ENCODE measurements around the gene NPVF.

The NPVF gene

DNA sequence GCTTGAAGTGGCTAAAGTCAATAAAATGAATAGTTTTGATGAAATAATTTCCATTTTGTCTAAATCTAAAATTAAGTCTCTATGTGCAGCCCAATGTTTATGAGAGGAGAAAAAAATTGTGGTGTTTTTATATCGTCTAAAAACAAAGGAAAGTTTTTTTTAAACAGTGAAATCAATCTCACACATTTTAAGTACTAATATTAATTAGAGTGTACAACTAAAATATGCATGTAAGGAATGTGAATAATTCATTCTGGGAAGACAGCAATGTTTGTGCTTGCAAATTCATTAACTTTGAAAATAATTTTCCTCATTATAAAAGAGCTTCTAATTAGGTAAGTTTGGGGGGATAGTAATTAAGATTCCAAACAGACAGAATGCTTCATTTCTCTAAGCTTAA, at the start of gene NPVF:
Gene NPVF (minus strand): TSS at position 101 of the 400 bp plus-strand sequence. CDS start 47 bp downstream, at position 54.
- H3K4me3 Mint-ChIP-seq = no peak within 1 kb of the TSS
- no peak for DNase-seq
- H3K27ac Mint-ChIP-seq = no peak within 1 kb of the TSS
- peaks cover 26 to 43% of the 10 kb centered on the region in 2 donors for H3K27me3 Mint-ChIP-seq
- H3K36me3 Mint-ChIP-seq = no peaks in the 10 kb centered on the region
- peaks cover 0 to 2% of the 10 kb centered on the region in 2 donors for H3K9me3 Mint-ChIP-seq
- no peak for ATAC-seq (replicated peaks)
- no peaks in the 10 kb centered on the region for H3K4me1 Mint-ChIP-seq

- H3K4me1 Mint-ChIP-seq = no peaks in the 10 kb centered on the region
- ATAC-seq (replicated peaks) (no peak), DNase-seq (no peak)
- H3K4me3 Mint-ChIP-seq = no peak overlapping the region
- H3K27me3 Mint-ChIP-seq = peaks cover 5 to 27% of the 10 kb centered on the region in 2 donors
- no peaks in the 10 kb centered on the region for H3K9me3 Mint-ChIP-seq
- H3K36me3 Mint-ChIP-seq = no peaks in the 10 kb centered on the region
- no peak overlapping the region for H3K27ac Mint-ChIP-seq
Measured at GRCh38 chr7:25272265-25272664, 44.0 kb upstream of the NPVF start.

DNA sequence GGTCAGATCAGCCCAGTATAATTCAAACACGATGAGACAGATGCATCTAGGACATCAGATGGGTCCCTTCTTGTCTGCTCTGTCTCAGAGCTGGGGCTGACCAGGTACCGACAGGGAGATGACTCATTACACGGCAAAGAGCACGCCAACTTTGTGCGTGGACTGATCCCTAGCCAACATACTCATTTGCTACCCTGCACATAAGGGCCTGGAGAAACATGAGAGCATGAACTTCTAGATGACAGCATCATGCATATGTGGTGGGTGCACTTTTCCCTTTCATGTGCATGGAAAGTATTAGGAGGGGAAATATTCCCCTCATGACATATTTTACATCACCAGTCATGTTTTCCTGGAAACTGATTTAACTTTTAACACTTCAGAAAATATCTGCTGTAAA, 35.1 kb upstream of the NPVF start:
- Mint-ChIP-seq H3K4me3 (no peak overlapping the region), H3K9me3 (no peaks in the 10 kb centered on the region), H3K27ac (no peak overlapping the region), H3K27me3 (peaks cover 33 to 38% of the 10 kb centered on the region in 2 donors), H3K4me1 (peaks cover 2 to 12% of the 10 kb centered on the region in 2 donors), H3K36me3 (no peaks in the 10 kb centered on the region)
- ATAC-seq (replicated peaks) (no peak), DNase-seq (no peak)

GRCh38 chr7:25262586-25262985, 34.3 kb upstream of the NPVF start:
- DNase-seq (no peak), ATAC-seq (replicated peaks) (no peak)
- Mint-ChIP-seq H3K4me3 (no peak overlapping the region), H3K27me3 (peaks cover 35 to 39% of the 10 kb centered on the region in 2 donors), H3K27ac (no peak overlapping the region), H3K9me3 (no peaks in the 10 kb centered on the region), H3K4me1 (peaks cover 2 to 12% of the 10 kb centered on the region in 2 donors), H3K36me3 (no peaks in the 10 kb centered on the region)

GRCh38 chr7:25261545-25262140, 33.4 kb upstream of the NPVF start:
- ATAC-seq (replicated peaks) (no peak), DNase-seq (no peak)
- peaks cover 2 to 12% of the 10 kb centered on the region in 2 donors for H3K4me1 Mint-ChIP-seq
- H3K36me3 Mint-ChIP-seq = no peaks in the 10 kb centered on the region
- peaks cover 44% of the 10 kb centered on the region in 2 donors for H3K27me3 Mint-ChIP-seq
- no peaks in the 10 kb centered on the region for H3K9me3 Mint-ChIP-seq
- H3K27ac Mint-ChIP-seq = no peak overlapping the region
- no peak overlapping the region for H3K4me3 Mint-ChIP-seq

DNA sequence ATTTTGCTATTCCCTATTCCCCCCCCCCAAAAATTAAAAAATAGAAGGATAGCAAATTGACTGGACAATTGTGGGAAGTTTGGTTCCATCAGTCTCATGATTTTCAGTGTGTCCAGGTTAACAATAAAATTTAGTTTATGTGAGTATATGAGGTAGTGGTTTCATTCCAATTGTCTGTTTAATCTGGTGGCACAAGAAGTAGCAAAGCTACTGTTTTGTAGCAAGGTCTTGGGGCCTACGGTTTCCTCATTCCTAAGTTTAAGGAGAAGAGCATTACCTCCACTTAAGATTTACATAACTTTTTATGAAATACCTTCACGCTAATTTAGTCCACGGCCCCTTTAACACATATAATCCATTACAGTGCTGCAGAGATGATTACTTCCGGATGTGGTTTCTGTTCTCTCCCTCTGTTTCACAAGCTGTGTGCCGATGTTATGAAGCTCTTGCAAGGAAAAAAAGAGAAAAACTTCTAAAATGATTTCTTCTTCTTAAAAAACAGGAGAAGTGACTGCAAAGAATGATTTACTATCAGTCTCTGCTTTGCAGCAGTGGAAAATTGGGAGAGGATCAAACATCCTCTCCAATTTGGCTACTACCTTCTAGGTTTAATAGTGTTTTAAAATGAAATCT, 32.7 kb upstream of the NPVF start:
- Mint-ChIP-seq H3K9me3 (no peaks in the 10 kb centered on the region), H3K27ac (no peak overlapping the region), H3K27me3 (peaks cover 47 to 48% of the 10 kb centered on the region in 2 donors), H3K36me3 (no peaks in the 10 kb centered on the region), H3K4me1 (peaks cover 2 to 12% of the 10 kb centered on the region in 2 donors), H3K4me3 (no peak overlapping the region)
- no peak for DNase-seq
- peak in 1 of 2 donors; percentile 52 for ATAC-seq (replicated peaks)

GRCh38 chr7:25259487-25260243, 31.4 kb upstream of the NPVF start:
- peaks cover 2 to 12% of the 10 kb centered on the region in 2 donors for H3K4me1 Mint-ChIP-seq
- H3K9me3 Mint-ChIP-seq = no peaks in the 10 kb centered on the region
- H3K4me3 Mint-ChIP-seq = no peak overlapping the region
- no peak overlapping the region for H3K27ac Mint-ChIP-seq
- no peaks in the 10 kb centered on the region for H3K36me3 Mint-ChIP-seq
- DNase-seq (peak; percentile 42), ATAC-seq (replicated peaks) (peak; percentile 75 to 81)
- peaks cover 46 to 50% of the 10 kb centered on the region in 2 donors for H3K27me3 Mint-ChIP-seq

DNA sequence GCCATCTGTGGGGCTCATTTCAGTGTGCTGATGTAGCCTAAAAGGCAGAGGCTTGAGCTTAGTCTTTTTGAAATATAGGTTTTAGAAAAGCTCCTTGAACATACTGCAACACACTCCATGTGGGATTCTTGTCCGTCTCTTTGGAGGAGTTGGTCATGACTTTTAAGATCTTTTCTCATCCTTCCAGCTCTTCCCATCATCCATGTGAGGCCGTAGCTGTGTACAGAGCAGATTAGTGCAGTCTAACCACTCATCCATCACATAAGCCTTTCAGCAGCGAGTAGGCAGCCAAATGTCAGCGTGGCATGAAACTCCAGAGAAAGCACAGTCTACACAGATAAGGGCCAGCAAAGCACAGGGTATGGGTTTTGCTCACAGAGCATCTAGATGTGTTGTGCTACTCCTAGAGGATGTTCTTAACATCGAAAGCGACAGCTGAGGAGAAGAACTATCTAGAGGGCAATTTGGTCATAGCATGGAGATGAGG, 28.1 kb upstream of the NPVF start:
- no peak overlapping the region for H3K27ac Mint-ChIP-seq
- no peak for ATAC-seq (replicated peaks)
- no peaks in the 10 kb centered on the region for H3K9me3 Mint-ChIP-seq
- H3K36me3 Mint-ChIP-seq = no peaks in the 10 kb centered on the region
- H3K27me3 Mint-ChIP-seq = peaks cover 33 to 39% of the 10 kb centered on the region in 2 donors
- no peak overlapping the region for H3K4me3 Mint-ChIP-seq
- DNase-seq = no peak
- peaks cover 2 to 12% of the 10 kb centered on the region in 2 donors for H3K4me1 Mint-ChIP-seq

GRCh38 chr7:25255611-25256332, 27.5 kb upstream of the NPVF start:
- no peaks in the 10 kb centered on the region for H3K36me3 Mint-ChIP-seq
- DNase-seq (no peak), ATAC-seq (replicated peaks) (no peak)
- no peak overlapping the region for H3K27ac Mint-ChIP-seq
- H3K27me3 Mint-ChIP-seq = peaks cover 33 to 39% of the 10 kb centered on the region in 2 donors
- no peaks in the 10 kb centered on the region for H3K9me3 Mint-ChIP-seq
- no peak overlapping the region for H3K4me3 Mint-ChIP-seq
- peaks cover 2 to 7% of the 10 kb centered on the region in 2 donors for H3K4me1 Mint-ChIP-seq

DNA sequence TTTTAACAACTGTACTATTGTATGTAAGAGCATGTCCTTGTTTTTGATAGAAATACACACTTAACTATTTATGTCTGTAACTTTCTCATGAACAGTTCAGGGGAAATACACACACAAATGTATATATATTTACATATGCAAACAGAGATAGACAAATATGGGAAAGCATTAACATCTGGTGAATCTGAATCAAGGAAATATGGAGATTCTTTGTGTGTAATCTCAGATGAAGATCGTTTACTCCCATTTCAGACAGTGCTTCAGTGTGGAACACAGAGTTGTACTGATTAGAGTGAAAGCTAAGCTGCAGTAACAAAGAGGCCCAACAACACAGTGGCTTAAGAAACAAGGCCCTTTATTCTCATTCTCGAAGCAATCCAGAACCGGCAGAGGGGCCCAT, 26.3 kb upstream of the NPVF start:
- ATAC-seq (replicated peaks) = no peak
- H3K4me1 Mint-ChIP-seq = peaks cover 2 to 4% of the 10 kb centered on the region in 2 donors
- H3K4me3 Mint-ChIP-seq = no peak overlapping the region
- DNase-seq = no peak
- no peaks in the 10 kb centered on the region for H3K36me3 Mint-ChIP-seq
- H3K9me3 Mint-ChIP-seq = no peaks in the 10 kb centered on the region
- H3K27me3 Mint-ChIP-seq = peaks cover 32 to 38% of the 10 kb centered on the region in 2 donors
- no peak overlapping the region for H3K27ac Mint-ChIP-seq

- Mint-ChIP-seq H3K27ac (no peak overlapping the region), H3K4me1 (no peaks in the 10 kb centered on the region), H3K27me3 (peaks cover 25 to 29% of the 10 kb centered on the region in 2 donors), H3K4me3 (no peak overlapping the region), H3K36me3 (no peaks in the 10 kb centered on the region), H3K9me3 (no peaks in the 10 kb centered on the region)
- DNase-seq (no peak), ATAC-seq (replicated peaks) (no peak)
Measured at GRCh38 chr7:25253714-25254113, 25.4 kb upstream of the NPVF start.

DNA sequence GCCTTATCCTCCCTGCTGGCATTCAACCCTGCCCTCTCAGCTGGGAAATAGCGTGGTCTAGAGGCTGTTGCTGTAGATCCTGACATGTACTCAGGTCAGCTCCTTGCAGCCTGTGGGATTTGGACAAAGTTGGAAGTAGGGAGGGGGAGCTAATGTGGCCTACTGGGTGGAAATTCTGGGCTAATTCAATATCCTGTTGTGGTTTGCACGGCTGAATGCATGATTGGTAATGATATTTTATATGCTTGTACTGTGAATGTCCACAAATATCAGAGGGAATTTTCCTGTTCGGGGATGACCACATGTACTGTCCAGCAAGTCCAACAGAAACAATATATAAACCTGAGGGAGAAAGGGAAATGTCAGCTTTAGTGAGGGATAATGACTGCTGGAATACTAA, 22.1 kb upstream of the NPVF start:
- Mint-ChIP-seq H3K27me3 (peaks cover 10 to 24% of the 10 kb centered on the region in 2 donors), H3K27ac (no peak overlapping the region), H3K36me3 (no peaks in the 10 kb centered on the region), H3K4me1 (no peaks in the 10 kb centered on the region), H3K4me3 (no peak overlapping the region), H3K9me3 (no peaks in the 10 kb centered on the region)
- ATAC-seq (replicated peaks) (no peak), DNase-seq (no peak)

- Mint-ChIP-seq H3K4me3 (no peak overlapping the region), H3K27me3 (peaks cover 10 to 20% of the 10 kb centered on the region in 2 donors), H3K27ac (no peak overlapping the region), H3K4me1 (no peaks in the 10 kb centered on the region), H3K9me3 (no peaks in the 10 kb centered on the region), H3K36me3 (no peaks in the 10 kb centered on the region)
- DNase-seq (no peak), ATAC-seq (replicated peaks) (no peak)
Measured at GRCh38 chr7:25249772-25250171, 21.5 kb upstream of the NPVF start.

DNA sequence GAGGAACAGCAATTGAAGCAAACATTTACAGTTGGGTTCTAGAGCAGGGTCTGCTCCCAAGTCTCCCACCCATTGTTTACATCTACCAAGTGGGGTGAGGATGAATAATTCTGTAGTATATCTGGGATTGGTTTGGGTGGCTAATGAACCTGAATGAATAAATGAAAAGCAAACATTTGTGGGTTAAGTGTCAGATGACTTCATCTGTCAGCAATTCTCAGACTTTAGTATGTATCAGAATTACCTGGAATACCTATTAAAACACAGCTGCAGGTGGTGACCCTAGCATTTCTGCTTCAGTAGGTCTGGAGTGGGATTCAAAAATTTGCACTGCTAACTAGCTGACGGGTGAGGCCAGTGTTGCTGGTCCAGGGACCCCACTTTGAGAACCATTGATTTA, 18.0 kb upstream of the NPVF start:
- DNase-seq (no peak), ATAC-seq (replicated peaks) (no peak)
- no peaks in the 10 kb centered on the region for H3K9me3 Mint-ChIP-seq
- no peaks in the 10 kb centered on the region for H3K4me1 Mint-ChIP-seq
- no peak overlapping the region for H3K27ac Mint-ChIP-seq
- H3K36me3 Mint-ChIP-seq = no peaks in the 10 kb centered on the region
- no peak overlapping the region for H3K4me3 Mint-ChIP-seq
- peaks cover 11 to 27% of the 10 kb centered on the region in 2 donors for H3K27me3 Mint-ChIP-seq
